ENCODE results near the gene FER. TPM values are rescaled to one million over a fixed set of nuclear protein-coding genes. Genes with fewer than 3 reads are reported as not detected.

FER gene
- total RNA-seq, 1 experiment from 2014 or later = 16.4 TPM

DNA sequence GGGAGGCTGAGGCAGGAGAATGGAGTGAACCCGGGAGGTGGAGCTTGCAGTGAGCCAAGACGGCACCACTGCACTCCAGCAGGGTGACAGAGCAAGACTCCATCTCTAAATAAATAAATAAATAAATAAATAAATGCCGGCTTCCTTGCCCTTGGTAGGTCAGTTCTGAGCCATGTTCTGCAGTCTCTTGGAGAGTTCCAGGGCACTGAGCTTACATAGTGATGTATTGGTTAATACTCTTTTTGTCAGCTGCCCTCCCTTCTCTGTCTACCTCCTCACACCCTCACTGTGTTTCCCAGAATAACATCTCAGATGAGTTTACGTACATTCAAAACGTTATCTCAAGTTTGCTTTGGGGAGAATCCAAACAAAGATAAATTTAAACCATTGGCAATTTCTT lies 45.2 kb upstream of the FER start:
- Histone ChIP-seq H3K4me1 (ENCODE audit: insufficient read depth, low read length, poor library complexity, severe bottlenecking) (no peaks in the 10 kb centered on the region), H3K4me3 (ENCODE audit: low read depth, low read length, poor library complexity, severe bottlenecking) (no peak overlapping the region), H3K27me3 (replicated peaks; ENCODE audit: insufficient read depth, low read depth, low read length, poor library complexity) (no peaks in the 10 kb centered on the region), H3K27ac (ENCODE audit: low read depth, low read length, poor library complexity, severe bottlenecking) (no peak overlapping the region), H3K9me3 (ENCODE audit: low read depth, low read length, poor library complexity, severe bottlenecking) (no peaks in the 10 kb centered on the region), H3K36me3 (ENCODE audit: insufficient read depth, low read length, poor library complexity, severe bottlenecking) (no peaks in the 10 kb centered on the region)
- TF ChIP-seq EZH2 (IDR thresholded peaks at IDR 0.05; ENCODE audit: borderline replicate concordance, low read depth, low read length, poor library complexity, severe bottlenecking) = no peak
- no peak for TF ChIP-seq CTCF (conservative IDR thresholded peaks at IDR 0.05; ENCODE audit: low read depth, low read length)
- CTCF ChIA-PET = no interaction called here
- intact Hi-C loops (cut with micrococcal nuclease; ENCODE audit: unreplicated experiment) = no loop called here
- no peak for DNase-seq (ENCODE audit: low spot score)
- BruUV-seq (replicated peaks) = no TSS peak
- POLR2A ChIA-PET (ENCODE audit: low non-redundant PET) = no interaction called here

- intact Hi-C loops (cut with micrococcal nuclease; ENCODE audit: unreplicated experiment) = no loop called here
- Histone ChIP-seq H3K27ac (ENCODE audit: low read depth, low read length, poor library complexity, severe bottlenecking) (no peak overlapping the region), H3K9me3 (ENCODE audit: low read depth, low read length, poor library complexity, severe bottlenecking) (no peaks in the 10 kb centered on the region), H3K4me3 (ENCODE audit: low read depth, low read length, poor library complexity, severe bottlenecking) (no peak overlapping the region), H3K27me3 (replicated peaks; ENCODE audit: insufficient read depth, low read depth, low read length, poor library complexity) (no peaks in the 10 kb centered on the region), H3K36me3 (ENCODE audit: insufficient read depth, low read length, poor library complexity, severe bottlenecking) (no peaks in the 10 kb centered on the region), H3K4me1 (ENCODE audit: insufficient read depth, low read length, poor library complexity, severe bottlenecking) (no peaks in the 10 kb centered on the region)
- ChIA-PET CTCF (no interaction called here), POLR2A (ENCODE audit: low non-redundant PET) (no interaction called here)
- no peak for DNase-seq (ENCODE audit: low spot score)
- BruUV-seq (replicated peaks) = no TSS peak
- no peak for TF ChIP-seq EZH2 (IDR thresholded peaks at IDR 0.05; ENCODE audit: borderline replicate concordance, low read depth, low read length, poor library complexity, severe bottlenecking)
- TF ChIP-seq CTCF (conservative IDR thresholded peaks at IDR 0.05; ENCODE audit: low read depth, low read length) = no peak
These were observed 44.4 kb upstream of the FER start for GRCh38 chr5:108703313-108703712.

- intact Hi-C loops (cut with micrococcal nuclease; ENCODE audit: unreplicated experiment) = no loop called here
- POLR2A ChIA-PET (ENCODE audit: low non-redundant PET) = no interaction called here
- TF ChIP-seq EZH2 (IDR thresholded peaks at IDR 0.05; ENCODE audit: borderline replicate concordance, low read depth, low read length, poor library complexity, severe bottlenecking) = no peak
- TF ChIP-seq CTCF (conservative IDR thresholded peaks at IDR 0.05; ENCODE audit: low read depth, low read length) = no peak
- H3K27ac ChIP-seq (ENCODE audit: low read depth, low read length, poor library complexity, severe bottlenecking) = no peak overlapping the region
- no peak overlapping the region for H3K4me3 ChIP-seq (ENCODE audit: low read depth, low read length, poor library complexity, severe bottlenecking)
- CTCF ChIA-PET = no interaction called here
- H3K27me3 ChIP-seq (replicated peaks; ENCODE audit: insufficient read depth, low read depth, low read length, poor library complexity) = no peaks in the 10 kb centered on the region
- BruUV-seq (replicated peaks) = no TSS peak
- no peaks in the 10 kb centered on the region for H3K4me1 ChIP-seq (ENCODE audit: insufficient read depth, low read length, poor library complexity, severe bottlenecking)
- H3K36me3 ChIP-seq (ENCODE audit: insufficient read depth, low read length, poor library complexity, severe bottlenecking) = no peaks in the 10 kb centered on the region
- H3K9me3 ChIP-seq (ENCODE audit: low read depth, low read length, poor library complexity, severe bottlenecking) = no peaks in the 10 kb centered on the region
- DNase-seq (ENCODE audit: low spot score) = no peak
These were observed 40.6 kb upstream of the FER start for GRCh38 chr5:108707141-108707540.

All from A673 (cell line).